ENCODE results near the gene KATNAL1. TPM values are rescaled to one million over a fixed set of nuclear protein-coding genes. Genes with fewer than 3 reads are reported as not detected.

KATNAL1 gene
- total RNA-seq, 2 donors from 2014 or later, result 22.2 to 37.9 TPM

- no peak for DNase-seq (ENCODE audit: low spot score)
- TF ChIP-seq, protein P1, sequence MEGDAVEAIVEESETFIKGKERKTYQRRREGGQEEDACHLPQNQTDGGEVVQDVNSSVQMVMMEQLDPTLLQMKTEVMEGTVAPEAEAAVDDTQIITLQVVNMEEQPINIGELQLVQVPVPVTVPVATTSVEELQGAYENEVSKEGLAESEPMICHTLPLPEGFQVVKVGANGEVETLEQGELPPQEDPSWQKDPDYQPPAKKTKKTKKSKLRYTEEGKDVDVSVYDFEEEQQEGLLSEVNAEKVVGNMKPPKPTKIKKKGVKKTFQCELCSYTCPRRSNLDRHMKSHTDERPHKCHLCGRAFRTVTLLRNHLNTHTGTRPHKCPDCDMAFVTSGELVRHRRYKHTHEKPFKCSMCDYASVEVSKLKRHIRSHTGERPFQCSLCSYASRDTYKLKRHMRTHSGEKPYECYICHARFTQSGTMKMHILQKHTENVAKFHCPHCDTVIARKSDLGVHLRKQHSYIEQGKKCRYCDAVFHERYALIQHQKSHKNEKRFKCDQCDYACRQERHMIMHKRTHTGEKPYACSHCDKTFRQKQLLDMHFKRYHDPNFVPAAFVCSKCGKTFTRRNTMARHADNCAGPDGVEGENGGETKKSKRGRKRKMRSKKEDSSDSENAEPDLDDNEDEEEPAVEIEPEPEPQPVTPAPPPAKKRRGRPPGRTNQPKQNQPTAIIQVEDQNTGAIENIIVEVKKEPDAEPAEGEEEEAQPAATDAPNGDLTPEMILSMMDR (IDR thresholded peaks at IDR 0.05), result no peak
- Histone ChIP-seq H3K4me1 (peaks cover 0 to 40% of the 10 kb centered on the region in 2 donors), H3K27me3 (no peaks in the 10 kb centered on the region), H3K36me3 (no peaks in the 10 kb centered on the region), H3K9me3 (no peaks in the 10 kb centered on the region), H3K27ac (no peak overlapping the region), H3K4me3 (no peak overlapping the region)
These were observed 29.8 kb upstream of the KATNAL1 start for GRCh38 chr13:30337061-30337610.

- TF ChIP-seq, protein P1 (IDR thresholded peaks at IDR 0.05), result peak; percentile 23 to 65
- DNase-seq (ENCODE audit: low spot score), result no peak
- no peaks in the 10 kb centered on the region for H3K36me3 ChIP-seq
- no peaks in the 10 kb centered on the region for H3K9me3 ChIP-seq
- no peak overlapping the region for H3K4me3 ChIP-seq
- no peak overlapping the region for H3K27ac ChIP-seq
- no peaks in the 10 kb centered on the region for H3K27me3 ChIP-seq
- peaks cover 0 to 26% of the 10 kb centered on the region in 2 donors for H3K4me1 ChIP-seq
These were observed 27.5 kb upstream of the KATNAL1 start for GRCh38 chr13:30334663-30335386.

GRCh38 chr13:30333616-30334015 is 26.3 kb upstream of the KATNAL1 start:
- TF ChIP-seq, protein P1 (IDR thresholded peaks at IDR 0.05), result no peak
- Histone ChIP-seq H3K9me3 (no peaks in the 10 kb centered on the region), H3K27me3 (no peaks in the 10 kb centered on the region), H3K27ac (no peak overlapping the region), H3K4me3 (no peak overlapping the region), H3K36me3 (no peaks in the 10 kb centered on the region), H3K4me1 (peaks cover 0 to 15% of the 10 kb centered on the region in 2 donors)
- DNase-seq (ENCODE audit: low spot score), result no peak

DNA sequence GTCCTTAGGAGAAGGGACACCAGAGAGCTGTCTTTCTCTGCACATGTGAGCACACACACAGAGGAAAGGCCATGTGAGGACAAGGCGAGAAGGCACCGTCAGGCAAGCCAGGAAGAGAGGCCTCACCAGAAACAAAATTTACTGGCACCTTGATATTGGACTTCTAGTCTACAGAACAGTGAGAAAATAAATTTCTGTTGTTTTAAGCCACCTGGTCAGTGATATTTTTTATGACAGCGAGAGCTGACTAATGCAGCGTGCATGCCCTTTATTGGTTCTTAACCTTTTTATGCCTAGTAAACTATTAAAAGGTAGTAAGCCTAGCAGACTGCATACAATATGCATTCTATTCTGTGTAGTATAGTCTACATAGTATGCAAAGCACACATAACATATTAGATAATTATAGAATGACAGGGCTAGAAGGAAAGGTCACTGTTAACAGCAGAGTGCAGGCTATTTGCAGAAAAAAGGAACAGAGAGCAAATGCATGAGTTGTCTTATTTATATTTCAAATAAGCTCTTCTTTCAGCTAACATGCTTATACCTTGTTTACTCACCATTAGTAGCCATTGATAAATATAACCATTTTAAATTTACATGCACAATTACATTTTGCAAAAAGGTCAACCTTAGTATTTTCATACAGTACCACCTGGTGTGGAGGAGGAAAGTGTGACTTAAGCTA is 25.2 kb upstream of the KATNAL1 start:
- Histone ChIP-seq H3K4me3 (no peak overlapping the region), H3K27me3 (no peaks in the 10 kb centered on the region), H3K4me1 (peaks cover 0 to 9% of the 10 kb centered on the region in 2 donors), H3K27ac (no peak overlapping the region), H3K9me3 (no peaks in the 10 kb centered on the region), H3K36me3 (no peaks in the 10 kb centered on the region)
- TF ChIP-seq, protein P1 (IDR thresholded peaks at IDR 0.05), result no peak
- DNase-seq (ENCODE audit: low spot score), result no peak

DNA sequence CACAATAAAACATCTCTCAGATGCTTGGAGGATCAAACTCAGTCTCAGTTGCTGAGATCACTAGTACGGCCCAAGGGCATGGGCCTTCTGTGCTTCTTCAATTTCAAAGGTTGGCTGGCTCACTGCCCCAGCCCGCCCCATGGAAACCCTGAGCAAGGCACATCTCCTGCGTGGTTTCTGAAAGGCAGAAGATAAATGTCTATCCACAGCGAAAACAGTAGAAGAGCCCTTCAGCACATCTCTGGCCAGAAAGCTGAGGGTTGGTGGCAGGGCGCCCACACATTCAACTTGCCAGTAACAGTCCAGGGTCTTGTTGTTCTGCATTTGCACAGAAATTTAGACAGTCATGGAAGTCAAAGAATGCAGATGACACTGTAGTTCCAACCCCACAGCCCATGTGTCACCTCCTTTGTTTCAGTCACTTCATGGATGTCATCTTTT is 24.0 kb upstream of the KATNAL1 start:
- Histone ChIP-seq H3K27ac (peak overlapping the region; percentile 3 to 12), H3K27me3 (no peaks in the 10 kb centered on the region), H3K9me3 (no peaks in the 10 kb centered on the region), H3K4me3 (no peak overlapping the region), H3K36me3 (no peaks in the 10 kb centered on the region), H3K4me1 (peaks cover 0 to 9% of the 10 kb centered on the region in 2 donors)
- DNase-seq (ENCODE audit: low spot score), result no peak
- TF ChIP-seq, protein P1 (IDR thresholded peaks at IDR 0.05), result no peak

Data from right atrium auricular region (tissue), 2 donors.